ENCODE results near the gene DHRS3. TPM values are rescaled to one million over a fixed set of nuclear protein-coding genes. Genes with fewer than 3 reads are reported as not detected.

Gene DHRS3
- total RNA-seq, 2 donors from 2014 or later, result 81.7 to 104 TPM

- Histone ChIP-seq H3K4me3 (no peak overlapping the region), H3K27me3 (no peaks in the 10 kb centered on the region), H3K36me3 (replicated peaks in 1 of 2; ENCODE audit: insufficient read depth in 1 of 2, low read depth in 2 of 2) (peaks cover 0 to under 1% of the 10 kb centered on the region in 2 donors), H3K9me3 (no peaks in the 10 kb centered on the region), H3K27ac (no peak overlapping the region), H3K4me1 (peaks cover 64% of the 10 kb centered on the region)
- WGBS, 2 donors, result 86 to 97% methylated on average over 3 of the region's 3 CpGs
- DNase-seq, result no peak
- TF ChIP-seq POLR2A (IDR thresholded peaks at IDR 0.05), result no peak
- TF ChIP-seq CTCF (IDR thresholded peaks at IDR 0.05), result no peak
- intact Hi-C loops (cut with DNase I), result no loop called here
- ATAC-seq, result no peak
These were observed 10.7 kb downstream of the DHRS3 start for GRCh38 chr1:12607263-12607662.

- TF ChIP-seq CTCF (IDR thresholded peaks at IDR 0.05), result no peak
- no peak for TF ChIP-seq POLR2A (IDR thresholded peaks at IDR 0.05)
- no peak for DNase-seq
- H3K27ac ChIP-seq, result no peak overlapping the region
- no peaks in the 10 kb centered on the region for H3K27me3 ChIP-seq
- no peak overlapping the region for H3K4me3 ChIP-seq
- no peaks in the 10 kb centered on the region for H3K9me3 ChIP-seq
- H3K4me1 ChIP-seq, result peaks cover 66% of the 10 kb centered on the region
- intact Hi-C loops (cut with DNase I), result no loop called here
- H3K36me3 ChIP-seq (replicated peaks in 1 of 2; ENCODE audit: insufficient read depth in 1 of 2, low read depth in 2 of 2), result no peaks in the 10 kb centered on the region
- WGBS, 2 donors, result 84 to 88% methylated on average over 9 of the region's 9 CpGs
- no peak for ATAC-seq
These were observed 13.0 kb downstream of the DHRS3 start for GRCh38 chr1:12604986-12605385.

GRCh38 chr1:12604114-12604874 is 13.7 kb downstream of the DHRS3 start:
- ATAC-seq, result peak; percentile 57
- 24 to 49% methylated on average over 7 to 16 of the region's 16 CpGs for WGBS, 2 donors
- DNase-seq, result peak in 3 of 4 donors; percentile 48 to 73 (median 51)
- Histone ChIP-seq H3K9me3 (no peaks in the 10 kb centered on the region), H3K36me3 (replicated peaks in 1 of 2; ENCODE audit: insufficient read depth in 1 of 2, low read depth in 2 of 2) (no peaks in the 10 kb centered on the region), H3K27me3 (no peaks in the 10 kb centered on the region), H3K27ac (peak overlapping the region in 3 of 4 donors; percentile 20 to 41 (median 32)), H3K4me1 (peaks cover 66% of the 10 kb centered on the region), H3K4me3 (no peak overlapping the region)
- intact Hi-C loops (cut with DNase I), result no loop called here
- TF ChIP-seq POLR2A (IDR thresholded peaks at IDR 0.05) (no peak), CTCF (IDR thresholded peaks at IDR 0.05) (no peak)

GRCh38 chr1:12603224-12603623 is 14.8 kb downstream of the DHRS3 start:
- Histone ChIP-seq H3K9me3 (no peaks in the 10 kb centered on the region), H3K27me3 (no peaks in the 10 kb centered on the region), H3K4me3 (no peak overlapping the region), H3K36me3 (replicated peaks in 1 of 2; ENCODE audit: insufficient read depth in 1 of 2, low read depth in 2 of 2) (no peaks in the 10 kb centered on the region), H3K27ac (no peak overlapping the region), H3K4me1 (peaks cover 68% of the 10 kb centered on the region)
- DNase-seq, result no peak
- no peak for TF ChIP-seq CTCF (IDR thresholded peaks at IDR 0.05)
- no peak for TF ChIP-seq POLR2A (IDR thresholded peaks at IDR 0.05)
- intact Hi-C loops (cut with DNase I), result no loop called here
- WGBS, 2 donors, result 59 to 75% methylated on average over 9 of the region's 9 CpGs
- no peak for ATAC-seq

- intact Hi-C loops (cut with DNase I), result no loop called here
- H3K27me3 ChIP-seq, result no peaks in the 10 kb centered on the region
- DNase-seq (no peak), ATAC-seq (no peak)
- TF ChIP-seq CTCF (IDR thresholded peaks at IDR 0.05) (no peak), POLR2A (IDR thresholded peaks at IDR 0.05) (no peak)
- no peak overlapping the region for H3K27ac ChIP-seq
- no peak overlapping the region for H3K4me3 ChIP-seq
- WGBS, 2 donors, result 69 to 89% methylated on average over 5 of the region's 6 CpGs
- H3K9me3 ChIP-seq, result no peaks in the 10 kb centered on the region
- H3K36me3 ChIP-seq (replicated peaks in 1 of 2; ENCODE audit: insufficient read depth in 1 of 2, low read depth in 2 of 2), result no peaks in the 10 kb centered on the region
- peaks cover 74% of the 10 kb centered on the region for H3K4me1 ChIP-seq
These were observed 15.4 kb downstream of the DHRS3 start for GRCh38 chr1:12602659-12603024.

All from body of pancreas (tissue), 4 donors.